Vagina (tissue), 2 donors: ENCODE data around the gene TAGLN. TPM values are rescaled to one million over a fixed set of nuclear protein-coding genes. Genes with fewer than 3 reads are reported as not detected.

ENCODE experiments used
- DNase-seq, 2 donors: peaks; one replicate each; pipeline ENCODE4 v3.0.0-alpha.2; 2017; ENCODE audit errors: extremely low spot score in 2 of 2
- H3K27ac ChIP-seq: fragments of 200-600 bp; sonication (generic); one replicate; pipeline ENCODE4 v1.5.1; 2019
- H3K27me3 ChIP-seq: fragments of 200-600 bp; sonication (generic); one replicate; pipeline ENCODE4 v1.5.1; 2019
- H3K36me3 ChIP-seq, 2 donors: fragments of 200-600 bp; sonication (generic); one replicate each; pipeline ENCODE4 v1.5.1; 2017 to 2019
- H3K4me1 ChIP-seq: fragments of 200-600 bp; sonication (generic); one replicate; pipeline ENCODE4 v1.5.1; 2019
- H3K4me3 ChIP-seq, 2 donors: fragments of 200-600 bp; sonication (generic); 1 replicate in 1 of 2; 2 replicates in 1 of 2; pipeline ENCODE4 v1.5.1; 2016 to 2019
- H3K9me3 ChIP-seq: fragments of 200-600 bp; sonication (generic); one replicate; pipeline ENCODE4 v1.5.1; 2019
- CTCF ChIP-seq, 3 experiments: fragments of 450-650 bp in 2 of 3; fragments of 200-600 bp in 1 of 3; sonication (generic) in 1 of 3; IDR thresholded peaks; one replicate each; pipeline ENCODE4 v1.5.1; 2017 to 2019; ENCODE audit warnings: antibody characterized with exemption in 3 of 3, mild to moderate bottlenecking in 2 of 3, moderate library complexity in 2 of 3
- POLR2A ChIP-seq, 2 donors: fragments of 450-650 bp; IDR thresholded peaks; one replicate each; pipeline ENCODE4 v1.6.1; 2017; ENCODE audit warnings: antibody characterized with exemption in 2 of 2, mild to moderate bottlenecking in 2 of 2, moderate library complexity in 2 of 2
- POLR2AphosphoS5 ChIP-seq, 2 donors: sonication (generic); formaldehyde crosslinking; IDR thresholded peaks; one replicate each; pipeline ENCODE4 v1.9.0; 2017; ENCODE audit warnings: antibody characterized with exemption in 2 of 2, mild to moderate bottlenecking in 2 of 2, low read depth in 1 of 2; ENCODE audit not compliant: insufficient read depth in 1 of 2
- intact Hi-C: fragments of 100-400 bp; cut with DNase I; formaldehyde crosslinking; loops from one replicate; pipeline ENCODE4 v1.15.1; 2023
- total RNA-seq: library from RNA; depleted of rRNA; stranded (reverse); fragments of >200 nt; gene quantifications from one replicate; pipeline ENCODE4 v1.2.3, GENCODE V29; 2016

TAGLN gene
- total RNA-seq, 1 donor from 2014 or later = 1,935 TPM

DNA sequence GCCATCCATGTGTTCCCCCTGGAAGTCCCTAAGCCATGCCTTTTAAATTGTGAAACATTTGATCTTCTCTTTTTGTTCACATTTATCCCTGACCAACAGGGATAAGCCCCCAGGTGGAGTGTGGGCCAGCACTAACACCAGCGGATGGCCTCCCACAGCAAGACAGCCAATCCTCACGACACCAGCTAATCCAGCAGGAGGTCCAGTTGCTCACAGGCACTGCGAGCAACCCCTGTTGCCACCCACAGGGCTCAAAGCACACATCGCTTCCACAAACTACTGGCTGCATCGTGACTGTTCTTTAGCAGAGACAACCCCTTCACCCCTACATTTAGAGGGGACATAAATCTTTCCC is 30.7 kb downstream of the TAGLN start:
- Histone ChIP-seq H3K4me1 (peaks cover 36% of the 10 kb centered on the region), H3K9me3 (no peaks in the 10 kb centered on the region), H3K27me3 (no peaks in the 10 kb centered on the region), H3K36me3 (peaks cover 0 to 26% of the 10 kb centered on the region in 2 donors), H3K4me3 (no peak overlapping the region), H3K27ac (no peak overlapping the region)
- DNase-seq = no peak
- TF ChIP-seq POLR2A (IDR thresholded peaks at IDR 0.05) (no peak), POLR2AphosphoS5 (IDR thresholded peaks at IDR 0.05; ENCODE audit: insufficient read depth in 1 of 2, low read depth in 1 of 2) (no peak), CTCF (IDR thresholded peaks at IDR 0.05) (no peak)
- intact Hi-C loops = loop anchor here (5.0 to 10.0 kb wide), 3 partner anchors 55 to 125 kb away; partner anchors contain the start of genes BACE1 and SIDT2

GRCh38 chr11:117230286-117230961 is 31.3 kb downstream of the TAGLN start:
- no peak overlapping the region for H3K27ac ChIP-seq
- no peak for DNase-seq
- H3K4me3 ChIP-seq = no peak overlapping the region
- H3K9me3 ChIP-seq = no peaks in the 10 kb centered on the region
- TF ChIP-seq POLR2A (IDR thresholded peaks at IDR 0.05) (no peak), POLR2AphosphoS5 (IDR thresholded peaks at IDR 0.05; ENCODE audit: insufficient read depth in 1 of 2, low read depth in 1 of 2) (no peak), CTCF (IDR thresholded peaks at IDR 0.05) (no peak)
- peaks cover 0 to 26% of the 10 kb centered on the region in 2 donors for H3K36me3 ChIP-seq
- H3K27me3 ChIP-seq = no peaks in the 10 kb centered on the region
- intact Hi-C loops = loop anchor here (5.0 kb wide), 1 partner anchor 87 kb away; the partner anchor contains the start of gene BACE1
- peaks cover 36% of the 10 kb centered on the region for H3K4me1 ChIP-seq

GRCh38 chr11:117230999-117231841 is 32.0 kb downstream of the TAGLN start:
- H3K27me3 ChIP-seq = no peaks in the 10 kb centered on the region
- TF ChIP-seq CTCF (IDR thresholded peaks at IDR 0.05) (no peak), POLR2A (IDR thresholded peaks at IDR 0.05) (no peak), POLR2AphosphoS5 (IDR thresholded peaks at IDR 0.05; ENCODE audit: insufficient read depth in 1 of 2, low read depth in 1 of 2) (no peak)
- peaks cover 0 to 26% of the 10 kb centered on the region in 2 donors for H3K36me3 ChIP-seq
- DNase-seq = no peak
- peaks cover 36% of the 10 kb centered on the region for H3K4me1 ChIP-seq
- H3K27ac ChIP-seq = peak overlapping the region; percentile 88
- H3K4me3 ChIP-seq = peak overlapping the region; percentile 87 to 99
- no peaks in the 10 kb centered on the region for H3K9me3 ChIP-seq
- intact Hi-C loops = loop anchor here (5.0 kb wide), 1 partner anchor 86 kb away; the partner anchor contains the start of gene BACE1

GRCh38 chr11:117231842-117232091 is 32.6 kb downstream of the TAGLN start, which contains the start of gene PCSK7:
Gene PCSK7, minus strand, starts transcription at chr11:117232073. Its CDS starts 2,229 bp downstream, at chr11:117229844.
- peak within 1 kb of the TSS; percentile 87 to 99 for H3K4me3 ChIP-seq
- TF ChIP-seq POLR2AphosphoS5 (IDR thresholded peaks at IDR 0.05; ENCODE audit: insufficient read depth in 1 of 2, low read depth in 1 of 2) (peak in 1 of 2 donors; percentile 62), POLR2A (IDR thresholded peaks at IDR 0.05) (no peak)

DNA sequence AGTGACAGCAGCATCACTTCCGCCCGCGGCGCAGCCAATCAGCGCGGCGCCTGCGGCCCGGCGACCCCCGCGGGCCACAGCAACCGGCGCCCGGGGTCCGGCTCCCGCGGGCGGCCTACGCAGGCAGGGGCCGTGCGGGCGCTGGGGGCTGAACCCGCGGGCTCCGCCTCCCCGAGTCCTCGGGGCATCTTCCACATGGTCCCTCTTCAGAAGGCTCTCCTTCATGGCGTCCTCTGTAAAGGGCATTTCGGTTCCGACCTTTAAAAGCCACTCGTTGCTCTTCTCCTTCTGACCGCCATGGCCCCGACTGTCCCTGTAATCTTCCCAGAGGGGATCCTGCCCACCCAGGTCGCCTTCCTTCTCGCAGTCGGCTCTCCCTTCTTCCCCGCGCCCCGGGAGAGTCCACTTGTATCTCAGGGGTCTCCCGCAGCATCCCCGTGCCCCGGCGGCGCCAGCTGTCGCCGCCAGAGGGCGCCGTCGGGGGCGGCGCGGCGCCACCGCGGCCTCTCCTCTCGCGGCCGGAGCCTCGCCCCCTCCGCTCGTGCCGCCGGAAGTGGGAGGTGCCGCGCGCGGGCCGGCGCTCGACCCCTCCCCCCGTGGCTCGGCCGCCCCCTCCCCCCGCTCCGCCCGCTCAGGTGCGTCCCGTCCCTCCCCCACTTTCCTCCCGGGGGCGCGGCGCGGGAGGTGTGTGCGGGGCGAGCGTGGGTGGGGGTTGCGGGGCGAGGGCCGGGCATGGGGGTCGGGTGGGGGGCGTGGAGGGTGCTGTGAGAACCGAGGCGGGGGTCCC is 33.1 kb downstream of the TAGLN start, which contains the start of gene RNF214:
TSS of gene RNF214 (plus strand) at position 580 of the 787 bp plus-strand sequence. CDS start 1,602 bp downstream, outside the sequence.
- intact Hi-C loops = loop anchor here (5.0 kb wide), 1 partner anchor 85 kb away; the partner anchor contains the start of gene BACE1
- Histone ChIP-seq H3K4me1 (peaks cover 36% of the 10 kb centered on the region), H3K36me3 (peaks cover 0 to 23% of the 10 kb centered on the region in 2 donors), H3K9me3 (no peaks in the 10 kb centered on the region), H3K4me3 (peak within 1 kb of the TSS; percentile 87 to 99), H3K27ac (peak within 1 kb of the TSS; percentile 88), H3K27me3 (no peaks in the 10 kb centered on the region)
- TF ChIP-seq POLR2AphosphoS5 (IDR thresholded peaks at IDR 0.05; ENCODE audit: insufficient read depth in 1 of 2, low read depth in 1 of 2) (peak in 1 of 2 donors; percentile 66), CTCF (IDR thresholded peaks at IDR 0.05) (peak; percentile 73 to 94 (median 85)), POLR2A (IDR thresholded peaks at IDR 0.05) (peak in 1 of 2 donors; percentile 43)
- no peak for DNase-seq

More at GRCh38 chr11:117231842-117232091, 32.6 kb downstream of the TAGLN start, which contains the start of gene PCSK7:
- no peaks in the 10 kb centered on the region for H3K9me3 ChIP-seq
- intact Hi-C loops = loop anchor here (5.0 kb wide), 1 partner anchor 86 kb away; the partner anchor contains the start of gene BACE1
- DNase-seq = no peak
- peaks cover 36% of the 10 kb centered on the region for H3K4me1 ChIP-seq
- H3K36me3 ChIP-seq = peaks cover 0 to 26% of the 10 kb centered on the region in 2 donors
- H3K27ac ChIP-seq = peak within 1 kb of the TSS; percentile 88
- H3K27me3 ChIP-seq = no peaks in the 10 kb centered on the region
